Measurements from ENCODE around the gene LYSET. TPM values are rescaled to one million over a fixed set of nuclear protein-coding genes. Genes with fewer than 3 reads are reported as not detected.

LYSET gene, protein sequence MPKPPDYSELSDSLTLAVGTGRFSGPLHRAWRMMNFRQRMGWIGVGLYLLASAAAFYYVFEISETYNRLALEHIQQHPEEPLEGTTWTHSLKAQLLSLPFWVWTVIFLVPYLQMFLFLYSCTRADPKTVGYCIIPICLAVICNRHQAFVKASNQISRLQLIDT
- total RNA-seq, result 8.9 and 9.0 TPM in 2 replicates

DNA sequence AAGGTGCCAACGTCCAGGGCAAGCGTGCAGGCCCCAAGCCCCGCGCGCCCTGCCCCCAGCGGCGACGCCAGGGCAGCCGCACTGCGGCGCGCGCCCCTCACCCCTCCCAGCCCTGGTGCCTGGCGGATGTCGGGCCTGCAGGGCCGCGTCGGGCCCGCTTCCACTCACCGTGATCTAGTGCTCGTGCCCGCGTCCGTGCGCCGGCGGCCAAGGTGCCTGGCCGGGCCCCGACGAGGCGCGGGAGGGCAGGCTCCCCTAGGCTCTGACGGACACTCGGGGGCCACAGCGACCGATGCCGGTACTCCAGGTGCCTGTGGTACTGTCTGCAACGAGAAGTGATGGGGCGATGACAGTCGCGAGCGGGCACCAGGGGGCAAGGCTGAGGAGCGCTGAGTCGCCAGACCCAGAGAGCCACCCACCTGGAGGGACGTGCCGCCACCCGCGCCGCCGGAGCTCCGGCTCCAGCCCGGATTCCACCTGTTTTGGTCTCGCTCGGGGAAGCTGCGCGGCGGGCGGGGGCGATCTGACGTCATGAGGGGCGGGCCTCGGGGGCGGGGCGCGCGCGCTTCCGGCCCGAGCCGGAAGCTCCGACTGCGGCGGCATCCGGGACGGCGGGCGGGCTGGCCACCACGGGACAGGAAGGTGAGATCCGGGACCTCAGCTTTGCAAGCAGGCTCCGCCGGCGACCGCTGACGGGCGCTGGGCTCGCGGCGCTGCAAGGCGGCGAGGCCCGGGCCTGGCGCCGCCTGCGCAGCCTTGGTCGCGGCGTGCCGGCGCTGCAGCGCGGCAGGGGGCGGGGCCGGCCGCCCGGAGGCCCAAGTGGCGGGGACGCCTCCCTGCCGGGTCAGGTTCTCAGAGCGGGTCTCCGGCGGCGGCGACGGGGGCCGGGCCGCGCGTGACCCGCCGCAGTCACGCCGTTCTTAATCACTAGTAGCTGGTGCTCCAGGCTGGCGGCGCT is at the start of gene LYSET, which contains the start of gene MOAP1:
TSS of gene LYSET (plus strand) at position 927 of the 958 bp plus-strand sequence. CDS start 89 bp downstream, outside the sequence.
TSS of gene MOAP1 (minus strand) at position 507 of the 958 bp plus-strand sequence. CDS start 655 bp downstream, outside the sequence.

DNA sequence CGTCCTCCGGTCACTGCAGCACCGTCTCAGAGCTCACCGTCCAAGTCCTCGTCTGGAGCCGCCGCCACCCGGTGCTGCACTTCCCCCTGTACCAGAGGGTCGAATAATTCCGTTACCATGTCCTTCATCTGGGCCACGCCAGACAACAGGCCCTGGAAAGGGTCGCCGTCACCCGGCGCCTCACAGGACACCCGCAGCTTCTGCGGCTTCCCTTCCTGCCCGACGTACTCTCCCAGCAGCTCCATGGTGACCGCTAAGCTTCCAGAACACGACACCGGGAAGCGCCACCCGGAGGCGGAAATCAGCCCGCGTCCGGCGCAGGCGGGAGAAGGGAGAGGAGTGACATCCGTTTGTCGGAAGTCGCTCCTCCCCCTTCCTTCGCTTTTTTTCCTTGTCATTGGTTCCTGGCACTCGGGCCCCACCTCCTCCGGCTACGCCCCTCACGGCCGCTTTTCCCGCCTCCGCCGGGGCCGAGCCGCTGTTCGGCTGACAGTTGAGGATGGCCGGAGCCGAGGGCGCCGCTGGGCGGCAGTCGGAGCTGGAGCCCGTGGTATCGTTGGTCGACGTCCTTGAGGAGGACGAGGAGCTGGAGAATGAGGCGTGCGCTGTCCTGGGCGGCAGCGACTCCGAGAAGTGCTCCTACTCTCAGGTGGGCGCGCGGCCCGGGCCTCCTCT is 21.8 kb downstream of the LYSET start, which contains the start of the genes GON7 and UBR7:
TSS of gene GON7 (minus strand) at position 273 of the 675 bp plus-strand sequence. CDS start at position 245, 28 bp downstream.
TSS of gene UBR7 (plus strand) at position 464 of the 675 bp plus-strand sequence. CDS start at position 500, 36 bp downstream.

Other genes starting within 250 kb of the LYSET start
- gene ITPK1, start 69.4 kb upstream of the LYSET start, total RNA-seq, result 17.7 and 22.8 TPM in 2 replicates
- 13.4 and 18.0 TPM in 2 replicates for gene MOAP1, start 420 bp upstream of the LYSET start, total RNA-seq
- 15.1 and 20.8 TPM in 2 replicates for gene GON7, start 21.7 kb downstream of the LYSET start, total RNA-seq
- 35.1 and 45.1 TPM in 2 replicates for gene UBR7, start 21.9 kb downstream of the LYSET start, total RNA-seq
- gene BTBD7, start 147.7 kb downstream of the LYSET start, total RNA-seq, result 25.9 and 27.3 TPM in 2 replicates
- not detected in 2 replicates for gene COX8C, start 161.9 kb downstream of the LYSET start, total RNA-seq
- gene UNC79, start 245.6 kb downstream of the LYSET start, total RNA-seq, result under 0.01 TPM in 2 replicates